HG03575 (cell line): ENCODE measurements around the gene WNT1.

Source experiments
- ATAC-seq: cut with Tn5 transposase; IDR thresholded peaks from one replicate; pipeline ENCODE4 v1.9.1; 2021; ENCODE audit not compliant: unreplicated experiment, insufficient number of reproducible peaks, low FRiP score; ENCODE audit errors: extremely low read depth

The WNT1 gene

DNA sequence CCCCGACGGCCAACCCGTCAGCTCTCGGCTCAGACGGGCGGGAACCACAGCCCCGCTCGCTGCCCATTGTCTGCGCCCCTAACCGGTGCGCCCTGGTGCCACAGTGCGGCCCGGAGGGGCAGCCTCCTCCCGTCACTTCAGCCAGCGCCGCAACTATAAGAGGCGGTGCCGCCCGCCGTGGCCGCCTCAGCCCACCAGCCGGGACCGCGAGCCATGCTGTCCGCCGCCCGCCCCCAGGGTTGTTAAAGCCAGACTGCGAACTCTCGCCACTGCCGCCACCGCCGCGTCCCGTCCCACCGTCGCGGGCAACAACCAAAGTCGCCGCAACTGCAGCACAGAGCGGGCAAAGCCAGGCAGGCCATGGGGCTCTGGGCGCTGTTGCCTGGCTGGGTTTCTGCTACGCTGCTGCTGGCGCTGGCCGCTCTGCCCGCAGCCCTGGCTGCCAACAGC lies at the start of gene WNT1:
Gene WNT1 (plus strand): TSS at position 32 of the 450 bp plus-strand sequence. CDS start 329 bp downstream, at position 361.
- ATAC-seq = no peak

DNA sequence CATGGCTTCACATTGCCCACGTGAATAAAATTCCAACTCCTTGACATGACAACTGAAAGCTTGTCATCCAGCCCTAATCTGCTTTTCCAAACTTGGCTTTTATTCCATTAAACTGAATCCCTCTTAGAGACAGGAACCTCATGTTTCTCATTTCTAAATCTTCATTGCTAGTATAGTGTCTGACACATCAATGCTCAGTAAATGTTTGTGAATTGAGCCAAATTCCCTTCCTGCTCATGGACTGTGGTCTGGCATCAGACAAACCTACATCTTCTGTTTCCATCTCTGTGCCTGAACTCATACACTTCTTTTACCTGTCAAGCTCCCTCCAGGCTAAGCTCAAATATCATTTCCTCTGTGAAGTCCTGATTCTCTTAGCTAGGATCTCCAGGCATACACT lies 48.6 kb upstream of the WNT1 start:
- ATAC-seq = no peak

DNA sequence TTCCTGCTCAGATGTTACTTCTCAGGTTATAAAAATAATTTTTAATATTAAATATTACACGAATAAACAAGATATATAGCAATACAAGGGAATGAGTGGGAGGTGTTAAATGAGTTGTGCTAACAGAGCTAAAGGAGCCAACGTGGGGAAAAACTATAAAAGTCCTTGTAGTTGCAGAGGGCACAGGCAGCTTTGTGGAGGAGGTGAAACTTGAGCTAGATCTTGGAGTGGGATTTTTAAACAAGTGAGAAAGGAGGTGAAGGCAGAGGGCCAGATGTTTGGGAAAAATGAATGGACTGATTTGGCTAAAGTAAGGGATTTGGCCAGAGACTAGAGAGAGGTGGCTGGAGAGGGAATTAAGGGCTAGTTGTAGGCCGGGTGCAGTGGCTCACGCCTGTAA lies 47.6 kb upstream of the WNT1 start:
- no peak for ATAC-seq

DNA sequence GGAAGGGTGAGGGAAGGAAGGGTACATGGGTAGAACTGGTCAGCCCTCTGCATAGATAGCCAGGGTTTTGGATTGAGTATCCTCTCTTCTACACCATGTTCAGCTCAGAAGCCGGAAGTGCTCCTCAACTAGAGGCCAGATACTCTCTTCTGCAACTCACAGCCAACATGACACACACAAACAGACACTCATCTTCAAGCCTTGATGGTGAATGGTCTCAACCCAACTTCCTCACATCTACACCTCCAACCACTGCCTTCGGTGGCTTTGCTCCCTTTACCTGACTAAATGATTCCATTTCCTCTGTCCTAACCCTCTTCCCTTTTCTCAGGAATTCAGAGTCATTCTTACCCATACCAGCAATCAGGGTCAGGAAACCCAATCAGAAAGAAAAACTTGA lies 45.2 kb upstream of the WNT1 start:
- ATAC-seq = no peak

DNA sequence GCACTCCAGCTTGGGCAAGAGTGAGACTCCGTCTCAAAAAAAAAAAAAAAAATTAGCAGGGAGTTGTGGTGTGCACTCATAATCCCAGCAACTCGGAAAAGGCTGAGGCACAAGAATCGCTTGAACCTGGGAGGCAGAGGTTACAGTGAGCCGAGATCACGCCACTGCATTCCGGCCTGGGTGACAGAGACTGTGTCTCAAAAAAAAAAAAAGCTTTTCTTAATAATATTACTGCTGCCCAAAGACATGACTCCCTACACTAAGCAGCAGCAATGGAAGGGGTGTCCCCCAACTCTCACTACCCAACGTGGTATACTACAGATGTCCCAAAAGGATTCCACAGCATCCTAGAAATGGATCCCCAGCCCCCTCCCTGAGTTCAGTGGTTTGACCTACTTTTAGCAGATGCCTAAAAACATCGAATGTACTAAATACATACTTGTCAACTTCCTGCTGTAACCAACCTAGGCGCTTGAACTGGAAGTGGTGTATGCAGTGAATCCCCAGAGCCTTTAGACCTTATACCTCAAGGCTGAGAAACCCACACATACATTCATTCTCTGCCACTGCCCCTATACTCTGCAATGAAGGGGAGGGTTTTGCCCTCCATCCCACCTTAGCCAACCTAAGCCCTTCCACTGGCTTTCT lies 44.3 kb upstream of the WNT1 start:
- ATAC-seq = no peak

DNA sequence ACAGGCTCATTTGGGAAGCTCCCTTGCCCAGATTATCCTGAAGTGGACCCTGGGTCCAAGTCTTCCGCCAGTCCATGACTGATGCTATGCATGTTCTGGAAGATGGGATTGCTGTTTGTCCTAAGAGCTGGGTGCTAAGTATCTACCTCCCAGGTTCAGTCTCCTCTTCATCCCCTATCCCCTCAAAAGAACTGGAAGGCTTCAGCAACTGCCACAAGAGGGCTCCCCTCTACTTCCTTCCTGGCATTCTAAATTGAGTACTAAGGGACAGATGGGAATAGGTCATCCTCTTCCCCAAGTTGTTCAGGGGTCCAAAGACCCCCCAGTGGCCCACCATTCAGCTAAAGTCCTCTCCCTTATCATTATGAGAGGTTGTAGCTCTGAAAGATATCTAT lies 43.8 kb upstream of the WNT1 start:
- no peak for ATAC-seq

DNA sequence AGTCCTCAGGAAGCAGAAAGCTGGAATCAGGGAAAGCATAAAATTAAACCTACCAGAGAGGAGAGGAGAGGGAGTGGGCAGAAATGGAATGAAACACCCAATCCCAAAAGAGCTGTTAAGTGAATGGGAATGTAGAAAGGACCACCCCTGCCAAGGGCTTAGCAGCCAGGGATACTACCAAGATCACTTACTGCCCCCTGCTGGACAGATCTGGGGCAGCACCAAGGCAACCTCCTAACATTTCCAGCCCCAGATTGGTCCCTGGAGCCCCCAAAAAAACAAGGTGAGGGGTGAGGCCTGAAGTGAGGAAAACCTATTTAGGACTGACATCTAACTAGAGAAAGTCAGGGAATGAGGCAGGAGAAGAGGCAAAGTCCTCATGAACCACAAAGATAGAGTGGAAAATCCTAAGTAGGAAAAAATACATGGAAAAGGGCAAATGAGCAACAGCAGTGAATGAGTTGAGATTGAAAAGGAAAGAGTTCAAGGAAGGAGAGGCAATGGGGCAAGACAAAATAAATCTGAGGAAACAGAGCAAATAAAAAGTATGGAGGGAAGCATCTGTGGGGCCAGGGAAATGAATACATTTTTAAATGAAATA lies 41.6 kb upstream of the WNT1 start:
- no peak for ATAC-seq

DNA sequence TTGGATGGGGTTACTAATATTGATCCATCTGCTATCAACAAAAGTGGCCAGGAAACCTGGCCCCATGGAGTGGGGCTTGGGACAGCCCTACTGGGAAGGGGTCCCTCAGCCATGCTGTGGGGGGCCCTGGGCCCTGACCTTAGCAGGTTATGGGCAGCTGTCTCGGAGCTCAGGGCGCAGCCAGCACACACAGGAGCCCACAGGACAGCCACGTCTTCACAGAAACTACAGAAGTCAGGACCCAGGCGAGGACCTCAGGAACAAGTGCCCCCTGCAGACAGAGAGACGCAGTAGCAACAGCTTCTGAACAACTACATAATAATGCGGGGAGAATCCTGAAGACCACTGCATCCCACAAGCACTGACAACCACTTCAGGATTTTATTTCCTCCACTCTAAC lies 41.0 kb upstream of the WNT1 start:
- no peak for ATAC-seq

DNA sequence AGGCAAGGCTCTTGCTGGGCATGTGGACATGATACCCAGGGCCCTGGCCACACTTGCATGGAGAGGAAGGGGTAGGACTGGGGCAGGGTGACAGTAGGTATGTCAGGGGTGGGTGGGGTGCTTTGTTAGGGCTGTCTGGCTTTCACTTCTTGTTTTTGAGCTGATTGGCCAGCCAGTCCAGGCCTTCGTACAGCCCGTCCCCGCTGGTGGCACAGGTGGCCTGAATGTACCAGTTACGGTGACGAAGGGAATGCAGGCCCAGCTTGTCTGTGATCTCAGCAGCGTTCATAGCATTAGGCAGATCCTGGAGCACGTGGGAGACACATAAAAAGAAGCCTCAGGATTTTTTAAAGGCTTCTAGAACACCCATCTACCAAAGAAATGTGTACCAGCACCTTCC lies 39.3 kb upstream of the WNT1 start:
- no peak for ATAC-seq

DNA sequence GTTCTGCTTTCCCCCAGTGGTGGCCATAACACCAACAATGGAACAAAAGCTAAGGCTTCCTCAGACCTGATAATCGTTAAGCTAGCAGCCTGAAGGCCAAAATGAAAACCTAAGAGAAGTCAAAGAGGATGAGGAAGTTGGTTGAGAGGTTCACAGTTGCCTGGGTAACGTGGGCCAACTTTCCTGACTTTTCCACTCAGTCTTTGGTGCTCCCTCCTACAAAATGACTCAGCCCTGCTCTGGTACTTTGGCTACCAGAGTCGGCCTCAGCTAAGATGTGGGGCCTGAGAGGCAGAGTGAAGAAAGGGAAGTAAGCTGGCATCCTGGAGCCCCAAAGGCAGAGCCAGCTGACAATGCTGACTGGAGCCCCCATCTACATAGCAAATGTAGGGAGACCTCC lies 37.9 kb upstream of the WNT1 start:
- ATAC-seq = no peak

DNA sequence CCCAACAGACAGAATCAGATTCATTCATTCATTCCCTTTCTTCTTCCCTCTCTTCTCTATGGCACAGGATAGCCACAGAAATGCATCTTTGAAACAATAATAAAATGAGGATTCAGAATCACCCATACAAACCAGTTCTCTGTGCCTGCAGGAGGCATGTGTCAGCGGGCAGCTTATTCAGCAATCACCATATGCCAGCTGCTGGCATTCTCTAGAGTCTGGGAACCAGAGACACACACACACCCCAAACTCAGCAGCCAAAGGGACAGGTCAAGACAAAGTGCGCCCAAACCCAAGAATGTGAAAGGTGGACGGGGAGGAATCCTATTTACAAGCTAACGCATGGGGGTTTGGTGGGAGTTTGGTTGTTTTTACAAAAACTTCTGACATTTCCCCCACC lies 34.9 kb upstream of the WNT1 start:
- ATAC-seq = no peak

DNA sequence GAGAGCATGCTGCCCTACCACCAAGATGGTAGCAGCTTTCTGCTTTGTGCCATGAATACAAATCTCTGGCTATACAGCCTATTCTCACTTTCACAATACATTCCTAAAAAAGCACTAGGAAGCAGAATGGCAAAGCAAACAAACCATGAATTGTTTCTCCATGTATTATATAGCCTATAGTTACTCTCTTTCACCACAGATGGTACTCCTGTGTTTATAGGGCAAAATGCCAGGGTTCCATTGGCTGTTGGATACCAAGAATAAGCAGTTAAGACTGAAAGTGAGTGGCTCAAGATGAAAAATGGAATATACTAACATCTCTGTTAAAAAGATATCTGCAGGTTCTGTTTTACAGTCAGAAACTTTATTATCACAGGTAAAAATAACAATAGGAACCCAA lies 31.9 kb upstream of the WNT1 start:
- ATAC-seq = no peak

DNA sequence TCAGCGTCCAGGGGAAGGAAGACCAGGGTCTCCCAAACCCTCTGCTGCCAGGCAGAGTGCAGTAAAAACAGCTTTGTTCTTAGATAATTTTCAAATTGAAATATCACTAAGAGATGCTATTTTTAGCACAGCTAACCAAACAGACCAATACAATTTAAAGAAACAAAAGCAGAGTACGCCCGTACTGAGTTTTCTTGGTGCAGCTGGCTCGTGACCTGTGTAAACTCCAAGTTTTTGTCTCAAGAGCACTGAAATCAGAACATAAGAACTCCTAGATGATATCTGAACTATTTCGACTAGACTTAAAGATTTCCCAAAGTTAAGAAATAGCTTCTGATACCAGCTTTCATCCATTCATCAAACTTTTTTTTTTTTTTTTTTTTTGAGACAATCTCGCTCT lies 31.2 kb upstream of the WNT1 start:
- no peak for ATAC-seq

DNA sequence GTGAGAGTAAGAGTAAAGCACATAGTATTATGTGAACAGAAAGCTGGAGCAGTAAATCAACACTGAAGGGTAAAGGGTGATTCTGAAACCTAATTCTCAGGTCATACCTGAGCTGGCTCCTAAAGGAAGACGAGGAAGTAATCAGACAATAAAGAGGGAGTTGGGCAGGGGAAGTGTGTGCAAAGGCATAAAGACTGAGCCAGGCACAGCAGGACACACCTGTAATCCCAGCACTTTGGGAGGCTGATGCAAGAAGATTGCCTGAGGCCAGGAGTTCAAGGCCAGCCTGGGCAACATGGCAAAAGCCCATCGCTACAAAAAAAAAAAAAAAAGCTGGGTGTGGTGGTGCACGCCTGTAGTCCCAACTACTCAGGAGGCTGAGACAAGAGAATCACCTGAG lies 30.4 kb upstream of the WNT1 start:
- ATAC-seq = no peak

DNA sequence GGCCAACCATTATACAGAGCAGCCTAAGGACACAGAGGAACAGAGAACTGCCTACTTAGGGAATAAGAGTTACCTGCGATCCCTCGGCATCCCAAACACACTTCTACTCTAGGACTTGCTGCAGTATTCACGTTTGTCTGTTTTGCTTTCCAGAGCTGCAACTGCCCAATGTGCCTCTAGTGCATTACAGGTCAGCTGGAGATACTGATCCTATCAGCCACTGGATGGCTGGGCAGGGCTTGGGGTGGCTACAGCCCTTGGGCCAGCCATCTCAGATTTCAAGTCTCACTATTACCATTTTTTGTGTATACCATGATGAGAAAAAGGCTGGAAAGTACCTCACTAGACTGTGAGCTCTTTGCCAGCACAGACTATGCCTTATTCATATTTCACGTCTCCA lies 25.4 kb upstream of the WNT1 start:
- ATAC-seq = no peak

DNA sequence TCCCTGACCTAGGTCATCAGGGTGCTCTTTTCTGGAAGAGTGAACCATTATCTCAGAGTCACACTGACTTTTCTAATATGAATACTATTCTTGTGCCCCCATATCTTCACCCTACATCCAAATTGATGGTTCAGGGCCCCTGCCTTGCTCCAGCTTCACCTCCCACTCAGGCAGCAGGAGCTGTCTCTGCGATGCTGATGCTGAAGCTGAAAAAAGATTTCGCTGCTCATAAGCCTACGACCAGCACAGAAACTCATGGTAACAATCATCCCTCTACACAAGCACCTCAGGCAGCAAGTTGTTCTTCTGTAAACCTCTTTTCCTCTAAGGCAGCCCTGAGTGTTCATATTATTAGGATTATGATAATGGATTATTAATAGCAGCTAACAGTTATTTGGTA lies 24.1 kb upstream of the WNT1 start:
- no peak for ATAC-seq

DNA sequence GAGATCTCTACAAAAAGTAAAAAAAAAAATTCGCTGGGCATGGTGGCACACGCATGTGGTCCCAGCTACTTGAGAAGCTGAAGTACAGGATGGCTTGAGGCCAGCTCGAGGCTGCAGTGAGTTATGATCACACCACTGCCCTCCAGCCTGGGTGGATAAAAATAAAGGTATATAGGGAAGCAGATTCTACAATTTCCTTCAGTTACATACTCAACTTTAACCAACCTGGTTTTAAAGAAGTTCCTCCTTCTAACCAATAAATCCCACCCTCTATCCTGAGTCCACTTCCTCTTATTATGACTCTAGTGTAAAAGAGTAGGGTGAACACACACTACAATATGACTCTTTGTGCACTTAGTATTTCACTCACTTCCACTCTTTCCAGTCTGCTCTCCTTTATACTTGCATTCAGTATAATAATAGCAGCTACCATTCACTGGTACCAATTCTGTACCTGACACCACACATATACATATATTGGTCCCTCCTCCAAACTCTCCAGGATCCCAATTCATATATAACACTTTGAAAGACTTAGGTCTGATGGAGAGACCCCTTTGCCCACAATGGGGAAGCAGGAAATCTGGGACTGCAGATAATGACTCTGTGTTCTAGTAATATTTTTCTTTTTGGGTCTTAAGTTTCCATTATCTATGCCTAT lies 23.2 kb upstream of the WNT1 start:
- no peak for ATAC-seq

DNA sequence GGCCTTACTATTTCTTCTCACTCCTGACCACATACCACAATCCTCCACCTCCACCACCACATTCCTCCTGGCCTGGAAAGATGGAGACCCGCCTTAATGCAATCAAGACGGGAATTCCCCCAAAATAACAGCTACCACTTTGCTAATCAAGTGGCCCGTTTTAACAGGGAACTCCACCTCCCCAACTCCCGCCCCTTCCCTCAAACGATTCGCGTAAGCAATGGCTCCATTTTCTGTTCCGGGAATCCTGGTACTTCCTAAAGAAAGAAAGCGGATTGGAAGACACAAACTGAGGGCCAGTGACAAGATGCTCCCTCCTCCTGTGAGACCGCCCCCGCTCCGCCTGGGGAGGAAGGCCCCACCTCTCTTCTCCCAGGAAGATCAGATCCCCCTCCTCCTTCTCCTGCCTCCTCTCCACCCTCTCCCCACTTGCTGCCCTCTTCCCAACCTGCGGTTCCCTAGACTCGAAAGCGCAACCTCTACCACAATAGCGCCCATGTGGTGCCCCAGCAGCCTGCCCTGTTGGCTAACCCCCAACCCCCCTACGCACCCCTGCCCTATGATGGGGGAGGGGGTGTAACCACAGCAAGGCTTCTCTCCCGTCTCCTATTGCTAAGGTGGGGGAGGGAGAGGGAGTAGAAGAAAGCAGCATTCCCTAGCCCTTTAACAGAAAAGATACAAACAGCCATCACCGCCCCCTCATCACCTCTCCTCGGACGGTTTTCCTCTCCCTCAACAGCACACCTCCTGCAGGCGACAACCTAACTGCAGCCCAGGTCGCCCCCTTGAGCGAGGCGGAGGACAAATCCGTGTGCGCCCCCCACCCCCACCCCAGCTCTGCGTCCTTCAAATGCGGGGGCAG lies 21.6 kb upstream of the WNT1 start:
- no peak for ATAC-seq

DNA sequence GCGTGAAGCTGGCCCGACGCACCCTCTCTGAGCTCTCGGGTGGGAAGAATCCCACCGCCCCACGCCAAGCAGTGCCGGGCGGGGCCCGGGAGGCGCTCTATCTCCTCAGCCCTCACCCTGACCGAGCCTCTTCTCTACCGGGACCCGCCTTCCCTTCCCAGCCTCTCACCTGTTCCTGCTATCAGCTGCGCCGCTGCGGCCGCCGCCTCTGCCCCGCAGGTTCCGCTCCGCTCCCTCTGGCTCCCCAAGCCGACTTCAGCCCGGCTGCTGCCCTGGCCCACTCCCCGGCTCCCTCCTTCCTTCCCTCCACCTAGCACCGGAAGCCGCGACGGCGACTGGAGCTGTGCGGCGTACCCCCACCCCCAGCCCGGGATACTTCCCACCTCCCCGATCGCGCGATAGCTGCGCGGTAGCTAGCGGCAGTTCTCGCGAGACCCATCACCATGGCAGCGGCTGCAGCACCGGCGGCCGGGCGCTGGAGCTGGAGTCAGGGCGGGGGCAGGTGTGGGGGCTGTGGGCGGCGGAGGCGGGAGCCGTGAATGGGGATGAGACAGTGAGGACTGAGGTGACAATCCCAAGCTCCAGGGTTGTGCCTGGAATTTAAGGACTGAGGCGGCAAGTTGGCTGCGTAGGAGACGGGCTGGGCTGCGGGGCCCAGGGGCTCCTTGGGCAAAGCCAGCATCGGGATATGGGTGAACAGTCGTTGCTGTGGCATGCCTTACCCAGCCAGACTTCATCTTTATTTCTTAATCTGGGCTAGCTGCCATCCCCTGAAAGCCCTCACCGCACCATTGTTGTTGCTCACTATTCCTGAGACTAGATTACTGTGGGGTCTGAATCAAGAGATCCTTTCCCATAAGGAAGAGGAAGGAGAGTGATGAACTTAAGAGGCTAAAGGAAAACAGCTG lies 20.7 kb upstream of the WNT1 start, which contains the start of gene ARF3:
Gene ARF3 (minus strand): TSS at position 347 of the 908 bp plus-strand sequence. CDS start 16,392 bp downstream, outside the sequence.
- no peak for ATAC-seq
